ENCODE measurements around the gene CWC22. TPM values are rescaled to one million over a fixed set of nuclear protein-coding genes. Genes with fewer than 3 reads are reported as not detected.

Gene CWC22
- total and polyA plus RNA-seq, 2 donors (not counting 3 experiments of a cell fraction or from before 2014, with no cell fraction given) = 1.8 to 15.7 TPM

DNA sequence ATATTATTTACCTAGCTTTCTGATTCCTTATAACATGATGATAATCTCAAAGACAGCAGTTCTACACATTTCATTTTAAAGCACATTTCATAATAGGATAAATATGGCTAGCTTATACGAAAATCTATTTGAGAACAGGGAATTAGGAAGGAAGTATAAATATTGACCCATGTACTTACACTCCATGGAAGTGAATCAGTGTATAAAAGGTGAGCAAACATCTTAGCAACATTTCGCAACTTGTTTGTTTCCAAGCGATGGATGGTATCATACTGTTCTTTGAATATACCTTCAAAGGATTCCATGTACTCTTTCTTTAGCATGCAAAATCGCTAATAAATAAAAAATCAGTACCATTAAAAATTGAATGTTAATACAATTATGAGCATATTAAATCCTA, 53.1 kb downstream of the CWC22 start:
- Histone ChIP-seq H3K4me3 (replicated peaks in 1 of 3; ENCODE audit: insufficient read depth in 1 of 3, low read depth in 1 of 3, low read length in 3 of 3) (no peak overlapping the region), H3K9ac (replicated peaks; ENCODE audit: extremely low read depth, insufficient read depth, low read length) (no peak overlapping the region), H3K79me2 (ENCODE audit: control insufficient read depth, insufficient read depth, low read length) (no peaks in the 10 kb centered on the region), H3K4me1 (ENCODE audit: control insufficient read depth, extremely low read depth, insufficient read depth, low read length) (no peaks in the 10 kb centered on the region), H3K4me2 (ENCODE audit: insufficient read depth, low read length) (no peak overlapping the region), H3K9me1 (replicated peaks; ENCODE audit: control insufficient read depth, extremely low read depth, insufficient read depth, low read length) (no peaks in the 10 kb centered on the region), H3K9me3 (replicated peaks; ENCODE audit: control insufficient read depth, insufficient read depth, low read length) (no peaks in the 10 kb centered on the region), H3K27me3 (ENCODE audit: control insufficient read depth in 2 of 2, insufficient read depth in 2 of 2, low read length in 2 of 2) (no peaks in the 10 kb centered on the region), H3K36me3 (ENCODE audit: control insufficient read depth in 2 of 2, extremely low read depth in 1 of 2, insufficient read depth in 2 of 2, low read length in 2 of 2) (peaks cover 5 to 8% of the 10 kb centered on the region in 2 experiments), H4K20me1 (replicated peaks; ENCODE audit: control insufficient read depth, extremely low read depth, insufficient read depth, low read length) (no peaks in the 10 kb centered on the region), H2AFZ (ENCODE audit: low read depth, low read length) (no peak overlapping the region), H3K27ac (ENCODE audit: insufficient read depth, low read depth, low read length) (no peak overlapping the region)
- intact Hi-C loops (cut with micrococcal nuclease) (no loop called here), dilution Hi-C loops (cut with MboI; ENCODE audit: extremely low pct_ligation_motif_present, low sequenced_read_pairs) (no loop called here)
- POLR2A ChIA-PET = no interaction called here
- TF ChIP-seq GATA2 (IDR thresholded peaks at IDR 0.05; ENCODE audit: insufficient read depth, insufficient read length, low read depth, low read length) = no peak
- no peak for FAIRE-seq
- CTCF ChIA-PET = no interaction called here
- no TSS peak for BruUV-seq (replicated peaks)
- no peak for DNase-seq (ENCODE audit: low read depth, low spot score)

- no TSS peak for BruUV-seq (replicated peaks)
- Histone ChIP-seq H3K4me3 (replicated peaks in 1 of 3; ENCODE audit: insufficient read depth in 1 of 3, low read depth in 1 of 3, low read length in 3 of 3) (no peak overlapping the region), H3K9me3 (replicated peaks; ENCODE audit: control insufficient read depth, insufficient read depth, low read length) (no peaks in the 10 kb centered on the region), H3K27ac (ENCODE audit: insufficient read depth, low read depth, low read length) (no peak overlapping the region), H4K20me1 (replicated peaks; ENCODE audit: control insufficient read depth, extremely low read depth, insufficient read depth, low read length) (no peaks in the 10 kb centered on the region), H3K27me3 (ENCODE audit: control insufficient read depth in 2 of 2, insufficient read depth in 2 of 2, low read length in 2 of 2) (no peaks in the 10 kb centered on the region), H3K36me3 (ENCODE audit: control insufficient read depth in 2 of 2, extremely low read depth in 1 of 2, insufficient read depth in 2 of 2, low read length in 2 of 2) (peaks cover 5 to 8% of the 10 kb centered on the region in 2 experiments), H3K79me2 (ENCODE audit: control insufficient read depth, insufficient read depth, low read length) (no peaks in the 10 kb centered on the region), H3K9me1 (replicated peaks; ENCODE audit: control insufficient read depth, extremely low read depth, insufficient read depth, low read length) (no peaks in the 10 kb centered on the region), H3K9ac (replicated peaks; ENCODE audit: extremely low read depth, insufficient read depth, low read length) (no peak overlapping the region), H3K4me1 (ENCODE audit: control insufficient read depth, extremely low read depth, insufficient read depth, low read length) (no peaks in the 10 kb centered on the region), H3K4me2 (ENCODE audit: insufficient read depth, low read length) (no peak overlapping the region), H2AFZ (ENCODE audit: low read depth, low read length) (no peak overlapping the region)
- CTCF ChIA-PET = no interaction called here
- intact Hi-C loops (cut with micrococcal nuclease) (no loop called here), dilution Hi-C loops (cut with MboI; ENCODE audit: extremely low pct_ligation_motif_present, low sequenced_read_pairs) (no loop called here)
- no peak for TF ChIP-seq FOS (IDR thresholded peaks at IDR 0.05; ENCODE audit: borderline replicate concordance, insufficient read depth, low read length)
- no peak for TF ChIP-seq GATA2 (IDR thresholded peaks at IDR 0.05; ENCODE audit: insufficient read depth, insufficient read length, low read depth, low read length)
- TF ChIP-seq, protein P1, sequence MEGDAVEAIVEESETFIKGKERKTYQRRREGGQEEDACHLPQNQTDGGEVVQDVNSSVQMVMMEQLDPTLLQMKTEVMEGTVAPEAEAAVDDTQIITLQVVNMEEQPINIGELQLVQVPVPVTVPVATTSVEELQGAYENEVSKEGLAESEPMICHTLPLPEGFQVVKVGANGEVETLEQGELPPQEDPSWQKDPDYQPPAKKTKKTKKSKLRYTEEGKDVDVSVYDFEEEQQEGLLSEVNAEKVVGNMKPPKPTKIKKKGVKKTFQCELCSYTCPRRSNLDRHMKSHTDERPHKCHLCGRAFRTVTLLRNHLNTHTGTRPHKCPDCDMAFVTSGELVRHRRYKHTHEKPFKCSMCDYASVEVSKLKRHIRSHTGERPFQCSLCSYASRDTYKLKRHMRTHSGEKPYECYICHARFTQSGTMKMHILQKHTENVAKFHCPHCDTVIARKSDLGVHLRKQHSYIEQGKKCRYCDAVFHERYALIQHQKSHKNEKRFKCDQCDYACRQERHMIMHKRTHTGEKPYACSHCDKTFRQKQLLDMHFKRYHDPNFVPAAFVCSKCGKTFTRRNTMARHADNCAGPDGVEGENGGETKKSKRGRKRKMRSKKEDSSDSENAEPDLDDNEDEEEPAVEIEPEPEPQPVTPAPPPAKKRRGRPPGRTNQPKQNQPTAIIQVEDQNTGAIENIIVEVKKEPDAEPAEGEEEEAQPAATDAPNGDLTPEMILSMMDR (IDR thresholded peaks at IDR 0.05; ENCODE audit: extremely low read depth in 1 of 2, insufficient read depth in 1 of 2, low read depth in 1 of 2, low read length in 2 of 2) = no peak
- TF ChIP-seq EZH2 (IDR thresholded peaks at IDR 0.05; ENCODE audit: borderline replicate concordance, low read depth, low read length, severe bottlenecking) = no peak
- TF ChIP-seq MAX (IDR thresholded peaks at IDR 0.05; ENCODE audit: insufficient read depth, insufficient read length) = no peak
- no peak for TF ChIP-seq POLR2A (IDR thresholded peaks at IDR 0.05; ENCODE audit: low read depth, low read length)
- no peak for TF ChIP-seq MYC (IDR thresholded peaks at IDR 0.05; ENCODE audit: low read depth, low read length)
- no peak for TF ChIP-seq POLR2AphosphoS5 (IDR thresholded peaks at IDR 0.05; ENCODE audit: insufficient read depth, low read depth, low read length)
- no peak for TF ChIP-seq JUN (IDR thresholded peaks at IDR 0.05; ENCODE audit: borderline replicate concordance, insufficient read depth, insufficient read length, low read depth)
- FAIRE-seq (no peak), DNase-seq (ENCODE audit: low read depth, low spot score) (no peak)
- POLR2A ChIA-PET = no interaction called here
These were observed 53.7 kb downstream of the CWC22 start for GRCh38 chr2:179953359-179953758.
